ENCODE results near the gene TMEM208.

TMEM208 gene

GRCh38 chr16:67191995-67192681 lies 34.8 kb upstream of the TMEM208 start, which contains the start of gene E2F4:
Gene E2F4, plus strand, starts transcription at chr16:67192155. Its CDS starts 73 bp downstream, at chr16:67192228.
- DNase-seq = peak; percentile 71 to 72

- no peak for DNase-seq
Measured at GRCh38 chr16:67192781-67193361, 34.1 kb upstream of the TMEM208 start.

- no peak for DNase-seq
Measured at GRCh38 chr16:67193536-67193935, 33.4 kb upstream of the TMEM208 start.

GRCh38 chr16:67194260-67194659 lies 32.7 kb upstream of the TMEM208 start:
- no peak for DNase-seq

GRCh38 chr16:67195676-67196075 lies 31.3 kb upstream of the TMEM208 start:
- DNase-seq = no peak

GRCh38 chr16:67196881-67197280 lies 30.0 kb upstream of the TMEM208 start:
- no peak for DNase-seq

GRCh38 chr16:67197704-67198103 lies 29.2 kb upstream of the TMEM208 start:
- no peak for DNase-seq

GRCh38 chr16:67198238-67198734 lies 28.6 kb upstream of the TMEM208 start:
- DNase-seq = no peak

GRCh38 chr16:67199011-67199807 lies 27.7 kb upstream of the TMEM208 start, which contains the start of gene ELMO3:
Gene ELMO3, plus strand, starts transcription at chr16:67199131. Its CDS starts 196 bp downstream, at chr16:67199327.
- peak in 1 of 2 experiments; percentile 39 for DNase-seq

GRCh38 chr16:67199808-67200198 lies 27.1 kb upstream of the TMEM208 start:
- no peak for DNase-seq

GRCh38 chr16:67200491-67200890 lies 26.4 kb upstream of the TMEM208 start:
- no peak for DNase-seq

- DNase-seq = no peak
Measured at GRCh38 chr16:67201411-67202345, 25.3 kb upstream of the TMEM208 start.

GRCh38 chr16:67202426-67202825 lies 24.5 kb upstream of the TMEM208 start:
- DNase-seq = no peak

GRCh38 chr16:67202956-67203493 lies 23.9 kb upstream of the TMEM208 start:
- DNase-seq = no peak

- no peak for DNase-seq
Measured at GRCh38 chr16:67204076-67204475, 22.9 kb upstream of the TMEM208 start.

GRCh38 chr16:67206129-67206837 lies 20.6 kb upstream of the TMEM208 start:
- no peak for DNase-seq

- DNase-seq = no peak
Measured at GRCh38 chr16:67206838-67207248, 20.1 kb upstream of the TMEM208 start.

- no peak for DNase-seq
Measured at GRCh38 chr16:67207249-67208091, 19.5 kb upstream of the TMEM208 start.

- no peak for DNase-seq
Measured at GRCh38 chr16:67208154-67208896, 18.6 kb upstream of the TMEM208 start.

GRCh38 chr16:67209565-67209964 lies 17.4 kb upstream of the TMEM208 start:
- DNase-seq = no peak
